ENCODE results near the gene WDR59.

The WDR59 gene

DNA sequence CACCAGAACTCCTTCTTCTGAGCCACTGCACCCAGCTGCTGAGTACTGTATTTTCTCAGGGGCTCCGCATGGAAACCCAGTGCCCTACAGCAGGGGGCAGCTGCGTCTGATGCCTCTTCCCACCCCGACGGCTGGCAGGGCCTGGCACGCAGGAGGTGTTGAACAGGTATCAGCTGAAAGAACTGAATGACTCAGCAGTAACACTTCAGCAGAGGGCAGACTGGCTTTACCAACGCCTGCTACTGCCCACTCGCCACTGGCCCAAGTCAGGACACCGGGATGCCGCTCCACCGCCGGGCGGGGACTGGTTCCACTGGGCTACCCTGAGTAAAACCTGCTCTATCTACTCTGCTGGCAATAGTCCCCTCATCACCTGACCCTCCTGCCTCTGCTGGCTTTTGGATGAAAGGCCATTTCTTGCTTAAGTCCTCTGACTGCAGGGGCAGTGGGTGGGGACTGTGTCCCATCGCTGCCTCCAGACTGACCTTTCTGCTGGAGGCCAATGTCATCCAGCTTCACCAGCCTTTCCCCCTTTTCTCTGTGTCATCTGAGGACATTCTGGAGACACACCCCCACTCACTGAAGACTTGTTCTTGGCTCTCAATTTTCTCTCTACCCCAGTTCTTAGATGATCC lies 109.9 kb downstream of the WDR59 start:
- H3K4me3 Mint-ChIP-seq, result no peak overlapping the region

DNA sequence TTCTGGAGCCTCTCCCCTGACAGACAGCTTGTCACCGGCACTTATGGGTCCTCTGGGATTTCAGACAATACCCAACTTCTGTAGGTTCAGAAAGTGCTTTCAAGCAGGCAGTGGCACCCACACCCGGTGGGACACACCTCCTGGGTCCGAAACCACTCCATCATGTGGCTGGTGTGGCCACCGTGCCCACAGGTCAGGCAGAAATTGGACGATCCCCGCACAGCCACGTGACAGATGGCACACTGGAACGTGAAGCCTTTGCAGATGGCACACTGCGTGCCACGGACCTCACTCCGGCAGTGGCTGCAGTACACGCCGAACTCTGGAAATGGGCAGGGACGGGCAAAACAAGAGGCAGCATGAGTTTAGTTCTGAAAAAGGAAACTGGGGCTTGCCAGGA lies 110.8 kb downstream of the WDR59 start:
- no peaks in the 10 kb centered on the region for H3K27me3 Mint-ChIP-seq (ENCODE audit: low read depth)
- H3K27ac Mint-ChIP-seq, result no peak overlapping the region
- no peaks in the 10 kb centered on the region for H3K4me1 Mint-ChIP-seq
- peaks cover 39% of the 10 kb centered on the region for H3K36me3 Mint-ChIP-seq (ENCODE audit: low read depth)
- no peaks in the 10 kb centered on the region for H3K9me3 Mint-ChIP-seq
- no peak overlapping the region for H3K4me3 Mint-ChIP-seq
- TF ChIP-seq, protein P1, sequence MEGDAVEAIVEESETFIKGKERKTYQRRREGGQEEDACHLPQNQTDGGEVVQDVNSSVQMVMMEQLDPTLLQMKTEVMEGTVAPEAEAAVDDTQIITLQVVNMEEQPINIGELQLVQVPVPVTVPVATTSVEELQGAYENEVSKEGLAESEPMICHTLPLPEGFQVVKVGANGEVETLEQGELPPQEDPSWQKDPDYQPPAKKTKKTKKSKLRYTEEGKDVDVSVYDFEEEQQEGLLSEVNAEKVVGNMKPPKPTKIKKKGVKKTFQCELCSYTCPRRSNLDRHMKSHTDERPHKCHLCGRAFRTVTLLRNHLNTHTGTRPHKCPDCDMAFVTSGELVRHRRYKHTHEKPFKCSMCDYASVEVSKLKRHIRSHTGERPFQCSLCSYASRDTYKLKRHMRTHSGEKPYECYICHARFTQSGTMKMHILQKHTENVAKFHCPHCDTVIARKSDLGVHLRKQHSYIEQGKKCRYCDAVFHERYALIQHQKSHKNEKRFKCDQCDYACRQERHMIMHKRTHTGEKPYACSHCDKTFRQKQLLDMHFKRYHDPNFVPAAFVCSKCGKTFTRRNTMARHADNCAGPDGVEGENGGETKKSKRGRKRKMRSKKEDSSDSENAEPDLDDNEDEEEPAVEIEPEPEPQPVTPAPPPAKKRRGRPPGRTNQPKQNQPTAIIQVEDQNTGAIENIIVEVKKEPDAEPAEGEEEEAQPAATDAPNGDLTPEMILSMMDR (IDR thresholded peaks at IDR 0.05; ENCODE audit: unreplicated experiment in 3 of 3), result no peak

More for the DNA sequence above, 109.9 kb downstream of the WDR59 start:
- peaks cover 40% of the 10 kb centered on the region for H3K36me3 Mint-ChIP-seq (ENCODE audit: low read depth)
- H3K27ac Mint-ChIP-seq, result no peak overlapping the region
- no peaks in the 10 kb centered on the region for H3K4me1 Mint-ChIP-seq
- H3K9me3 Mint-ChIP-seq, result no peaks in the 10 kb centered on the region
- H3K27me3 Mint-ChIP-seq (ENCODE audit: low read depth), result no peaks in the 10 kb centered on the region
- TF ChIP-seq, protein P1 (IDR thresholded peaks at IDR 0.05; ENCODE audit: unreplicated experiment in 3 of 3), result no peak

DNA sequence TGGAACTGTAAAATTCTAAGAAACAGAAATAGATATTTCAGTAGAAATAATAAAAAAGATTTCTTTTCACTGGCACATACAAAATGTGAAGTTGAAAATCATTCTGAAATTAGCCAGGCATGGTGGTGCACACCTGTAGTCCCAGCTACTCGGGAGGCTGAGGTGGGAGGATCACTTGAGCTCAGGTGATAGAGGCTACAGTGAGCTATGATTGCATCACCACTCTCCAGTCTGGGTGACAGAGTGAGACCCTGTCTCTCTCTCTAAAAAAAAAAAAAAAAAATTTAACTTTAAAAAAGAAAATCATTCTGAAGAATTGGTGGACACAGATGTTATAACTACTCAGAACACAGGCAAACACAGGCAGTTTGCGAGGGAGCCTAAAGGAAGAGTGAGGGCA lies 112.6 kb downstream of the WDR59 start:
- H3K27me3 Mint-ChIP-seq (ENCODE audit: low read depth), result no peaks in the 10 kb centered on the region
- H3K9me3 Mint-ChIP-seq, result no peaks in the 10 kb centered on the region
- peaks cover 34% of the 10 kb centered on the region for H3K36me3 Mint-ChIP-seq (ENCODE audit: low read depth)
- no peak overlapping the region for H3K27ac Mint-ChIP-seq
- TF ChIP-seq, protein P1 (IDR thresholded peaks at IDR 0.05; ENCODE audit: unreplicated experiment in 3 of 3), result no peak
- no peak overlapping the region for H3K4me3 Mint-ChIP-seq
- H3K4me1 Mint-ChIP-seq, result no peaks in the 10 kb centered on the region

DNA sequence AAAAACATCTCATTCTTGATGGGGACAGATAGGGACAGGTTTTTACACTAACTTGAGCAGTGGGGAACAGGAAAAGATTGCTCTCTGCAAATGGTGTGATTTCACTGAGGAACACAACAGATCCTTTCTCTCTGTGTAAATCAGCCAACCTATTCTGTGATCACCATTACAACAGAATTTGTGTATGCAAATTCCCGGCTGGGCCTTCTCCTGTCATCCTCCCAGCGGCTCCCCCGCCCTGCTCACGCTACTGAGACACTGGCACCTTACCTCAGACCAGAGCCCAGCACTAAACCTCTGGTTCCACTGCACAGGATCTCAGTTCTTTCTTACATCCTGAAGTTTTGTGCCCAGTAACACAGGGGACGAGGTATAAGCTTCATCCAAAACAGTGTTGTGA lies 113.3 kb downstream of the WDR59 start:
- TF ChIP-seq, protein P1 (IDR thresholded peaks at IDR 0.05; ENCODE audit: unreplicated experiment in 3 of 3), result no peak

DNA sequence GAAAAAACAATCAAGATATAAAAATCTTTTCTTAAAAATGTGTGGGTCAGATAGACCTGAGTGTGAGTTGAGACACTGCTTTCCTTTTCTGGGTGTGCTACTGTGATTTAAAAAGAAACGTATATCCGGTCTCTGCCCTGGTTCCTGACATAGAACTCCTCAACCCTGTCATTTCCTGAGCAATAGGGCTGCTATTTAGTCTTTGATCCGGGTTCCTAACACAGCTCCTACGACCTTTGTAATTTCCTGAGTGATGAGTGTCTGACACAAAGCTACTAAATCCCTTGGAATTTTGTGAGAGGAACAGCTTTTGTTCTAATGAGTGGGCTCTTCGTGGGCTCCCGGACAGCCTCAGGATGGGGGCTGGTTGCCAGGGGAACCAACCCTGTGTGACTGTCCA lies 116.4 kb downstream of the WDR59 start:
- Mint-ChIP-seq H3K36me3 (ENCODE audit: low read depth) (peaks cover 12% of the 10 kb centered on the region), H3K9me3 (no peaks in the 10 kb centered on the region), H3K27ac (no peak overlapping the region), H3K4me1 (no peaks in the 10 kb centered on the region), H3K27me3 (ENCODE audit: low read depth) (no peaks in the 10 kb centered on the region), H3K4me3 (no peak overlapping the region)
- TF ChIP-seq, protein P1 (IDR thresholded peaks at IDR 0.05; ENCODE audit: unreplicated experiment in 3 of 3), result no peak

More for the DNA sequence above, 113.3 kb downstream of the WDR59 start:
- Mint-ChIP-seq H3K27me3 (ENCODE audit: low read depth) (no peaks in the 10 kb centered on the region), H3K4me3 (no peak overlapping the region), H3K27ac (no peak overlapping the region), H3K9me3 (no peaks in the 10 kb centered on the region), H3K36me3 (ENCODE audit: low read depth) (peaks cover 30% of the 10 kb centered on the region), H3K4me1 (no peaks in the 10 kb centered on the region)

DNA sequence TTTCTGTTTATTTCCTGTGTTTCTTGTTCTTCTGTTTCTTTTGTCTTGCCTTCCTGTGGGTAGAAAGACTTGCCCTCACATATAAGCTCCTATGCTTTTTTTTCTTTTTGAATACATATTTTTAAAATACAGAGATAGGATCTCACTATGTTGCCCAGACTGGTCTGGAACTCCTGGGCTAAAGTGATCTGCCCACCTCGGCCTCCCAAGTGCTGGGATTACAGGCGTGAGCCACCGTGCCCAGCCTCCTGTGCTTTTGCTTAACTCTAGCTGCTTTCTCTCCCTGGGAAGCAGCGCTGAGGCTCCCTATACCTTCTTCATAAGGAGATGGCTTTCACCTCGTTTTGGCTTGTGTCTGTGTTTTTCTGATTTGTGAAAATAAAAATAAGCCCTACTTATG lies 116.9 kb downstream of the WDR59 start:
- H3K36me3 Mint-ChIP-seq (ENCODE audit: low read depth), result peaks cover 8% of the 10 kb centered on the region
- H3K4me3 Mint-ChIP-seq, result no peak overlapping the region
- no peaks in the 10 kb centered on the region for H3K4me1 Mint-ChIP-seq
- no peaks in the 10 kb centered on the region for H3K27me3 Mint-ChIP-seq (ENCODE audit: low read depth)
- no peaks in the 10 kb centered on the region for H3K9me3 Mint-ChIP-seq
- TF ChIP-seq, protein P1 (IDR thresholded peaks at IDR 0.05; ENCODE audit: unreplicated experiment in 3 of 3), result no peak
- H3K27ac Mint-ChIP-seq, result no peak overlapping the region
